Stimulated activated CD4-positive, alpha-beta T cell treated with anti-CD3 and anti-CD28 coated beads, Interleukin-2, amount 100 ng/mL, for 48 hours (primary cell): ENCODE data around the gene ZNF423.

ENCODE experiments used
- DNase-seq, 2 donors: peaks; one replicate each; pipeline ENCODE4 v3.0.0-alpha.2; 2020

The ZNF423 gene

DNA sequence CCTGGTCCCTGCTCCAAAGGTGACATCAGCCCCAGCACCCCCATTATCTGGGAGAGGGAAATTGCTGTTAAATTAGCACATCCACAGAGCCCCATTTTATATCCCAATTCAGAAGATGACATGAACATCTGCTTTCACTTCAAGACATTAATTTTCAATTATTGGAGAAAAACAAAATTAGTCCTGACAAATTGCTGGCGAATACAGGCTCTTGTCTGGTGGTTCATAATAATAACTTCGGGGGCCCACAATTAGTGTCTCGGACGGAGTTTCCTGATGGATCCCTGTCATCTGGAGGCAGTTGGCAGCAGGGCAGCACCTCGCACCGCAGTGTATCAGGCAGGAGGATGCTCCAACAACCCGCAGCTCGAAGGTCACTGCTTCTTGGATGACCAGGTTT, 7.4 kb downstream of the ZNF423 start:
- no peak for DNase-seq

DNA sequence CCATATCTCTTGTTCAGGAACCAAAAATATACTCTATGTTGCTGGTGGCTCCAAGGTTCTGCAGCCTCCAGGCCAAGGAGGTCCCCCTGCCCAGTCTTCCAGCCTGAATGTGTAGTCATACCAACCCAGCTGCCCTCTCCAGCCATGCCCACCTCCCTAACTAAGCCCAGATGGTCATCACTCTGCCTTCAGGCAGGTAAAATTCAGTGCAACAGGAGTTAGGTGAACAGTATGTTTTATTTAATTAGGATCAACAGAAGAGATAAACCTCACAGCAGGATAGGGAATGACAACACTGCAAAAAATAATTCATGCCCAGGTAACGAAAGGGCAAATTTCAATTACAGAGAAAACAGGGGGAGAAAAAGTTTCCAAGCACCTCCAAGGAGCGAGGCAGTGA, 9.1 kb downstream of the ZNF423 start:
- no peak for DNase-seq

DNA sequence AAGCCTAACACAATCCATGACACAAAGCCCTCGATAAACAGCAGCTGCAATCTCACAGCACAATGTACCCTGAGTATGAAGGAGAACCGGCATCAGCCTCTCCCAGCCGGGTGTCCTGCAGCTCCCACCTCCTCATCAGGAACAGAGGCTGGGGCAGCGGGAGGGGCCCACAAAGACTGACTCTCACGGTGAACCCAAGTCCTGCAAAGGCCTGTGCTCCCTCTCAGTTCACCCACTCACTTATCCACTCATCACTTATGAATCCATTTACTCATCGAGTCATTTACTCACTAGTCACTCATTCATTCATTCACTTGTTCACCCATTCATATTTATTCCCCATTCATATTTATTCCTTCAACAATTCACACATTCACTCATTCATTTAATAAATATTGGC, 11.6 kb downstream of the ZNF423 start:
- DNase-seq, result no peak

DNA sequence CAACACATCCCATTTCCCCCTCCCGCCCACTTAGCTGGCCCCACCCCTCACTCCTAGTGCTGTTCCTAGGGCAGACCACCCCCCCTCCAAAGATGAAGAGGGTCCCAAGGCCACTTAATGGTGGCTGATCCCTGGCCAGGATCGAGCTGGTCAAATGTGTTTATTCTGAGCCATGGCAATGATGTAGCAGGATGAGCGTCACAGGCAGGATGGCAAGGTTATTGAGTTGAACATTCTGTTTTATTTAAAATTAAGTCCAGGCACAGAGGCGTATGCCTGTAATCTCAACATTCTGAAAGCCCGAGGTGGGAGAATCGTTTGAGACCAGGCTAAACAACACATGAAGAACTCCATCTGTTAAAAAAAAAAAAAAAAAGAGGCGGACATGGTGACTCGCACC, 12.2 kb downstream of the ZNF423 start:
- DNase-seq, result no peak

DNA sequence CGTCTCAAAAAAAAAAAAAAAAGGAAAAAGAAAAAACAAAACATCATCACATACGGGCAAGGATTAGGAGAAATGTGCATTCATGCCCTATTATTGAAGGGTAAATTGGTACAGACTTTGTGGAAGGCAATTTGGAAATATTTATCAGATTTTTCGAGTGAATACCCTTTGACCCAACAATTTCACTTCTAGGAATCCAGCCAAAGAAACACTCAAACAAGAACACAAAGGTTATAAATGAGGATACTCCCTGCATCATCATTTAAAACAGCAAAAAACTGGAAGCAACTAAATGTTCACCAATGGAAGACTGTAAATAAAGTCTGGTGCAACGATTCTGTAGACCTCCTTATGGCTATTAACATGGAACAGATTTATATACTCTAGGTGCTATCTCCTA, 12.9 kb downstream of the ZNF423 start:
- no peak for DNase-seq

DNA sequence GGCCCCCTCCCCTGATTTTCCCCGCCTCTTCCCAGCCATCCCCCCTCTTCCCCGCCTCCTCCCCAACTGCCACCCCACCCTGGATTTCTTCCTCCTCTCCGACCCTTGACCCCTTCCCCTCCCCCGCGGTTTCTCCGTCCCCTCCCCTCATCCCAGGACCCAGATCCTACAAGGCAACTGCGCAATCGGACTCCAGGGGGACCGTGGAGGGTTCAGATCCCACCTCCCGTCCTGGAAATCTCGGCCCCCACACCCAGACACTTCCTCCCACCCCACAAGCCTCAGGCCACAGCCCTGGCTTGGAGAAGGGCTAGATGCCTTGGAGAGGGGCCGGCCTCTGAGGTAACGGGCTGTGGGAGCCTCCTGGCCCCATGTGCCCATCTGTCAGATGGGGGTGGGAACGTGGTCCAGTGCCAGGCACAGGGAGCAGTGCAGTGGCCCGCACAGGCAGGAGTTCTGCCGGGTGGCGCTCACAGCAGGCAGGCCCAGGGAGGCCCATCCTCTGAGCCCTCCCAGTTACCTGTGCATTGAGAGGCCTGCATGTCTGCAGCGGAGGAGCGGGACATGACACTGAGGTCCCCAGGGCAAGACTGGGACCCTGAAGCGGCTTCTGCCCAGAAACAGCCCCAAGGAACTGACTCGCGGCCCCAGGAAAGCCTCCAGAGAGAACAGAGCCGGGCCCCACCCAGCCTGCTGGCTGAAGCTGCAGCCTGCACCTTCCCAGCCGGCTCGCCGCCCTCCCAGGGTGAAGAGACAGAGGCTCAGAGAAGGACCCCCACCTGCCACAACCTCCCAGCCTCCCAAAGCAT, 16.7 kb downstream of the ZNF423 start:
- no peak for DNase-seq

DNA sequence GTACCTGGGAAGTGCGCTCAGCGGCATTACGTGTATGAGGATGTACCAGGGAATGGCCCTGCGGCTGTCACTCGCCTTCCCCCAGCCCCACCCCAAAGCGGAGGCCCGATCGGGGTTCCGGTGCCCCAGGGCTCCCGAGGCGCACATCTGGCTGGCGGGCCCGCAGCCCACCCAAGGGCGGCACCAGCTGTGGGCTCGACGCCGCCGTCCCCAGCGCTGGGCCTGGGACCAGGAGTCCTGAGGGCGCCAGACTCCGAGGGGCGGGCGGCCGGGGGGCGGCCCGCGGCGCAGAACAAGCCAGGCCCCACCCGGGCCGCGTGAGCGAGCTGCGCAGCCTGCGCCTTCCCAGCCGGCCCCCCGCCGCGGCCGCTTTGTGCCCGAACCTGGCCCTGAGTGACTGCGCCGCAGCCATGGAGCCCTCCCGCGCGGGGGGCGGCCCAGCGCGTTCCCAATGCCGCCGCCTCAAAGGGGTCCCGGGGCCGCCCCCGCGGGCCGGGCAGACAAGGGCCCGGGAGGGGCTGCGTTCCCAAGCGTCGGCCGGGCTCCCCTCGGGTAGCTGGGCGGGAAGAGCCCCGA, 17.4 kb downstream of the ZNF423 start:
- no peak for DNase-seq

DNA sequence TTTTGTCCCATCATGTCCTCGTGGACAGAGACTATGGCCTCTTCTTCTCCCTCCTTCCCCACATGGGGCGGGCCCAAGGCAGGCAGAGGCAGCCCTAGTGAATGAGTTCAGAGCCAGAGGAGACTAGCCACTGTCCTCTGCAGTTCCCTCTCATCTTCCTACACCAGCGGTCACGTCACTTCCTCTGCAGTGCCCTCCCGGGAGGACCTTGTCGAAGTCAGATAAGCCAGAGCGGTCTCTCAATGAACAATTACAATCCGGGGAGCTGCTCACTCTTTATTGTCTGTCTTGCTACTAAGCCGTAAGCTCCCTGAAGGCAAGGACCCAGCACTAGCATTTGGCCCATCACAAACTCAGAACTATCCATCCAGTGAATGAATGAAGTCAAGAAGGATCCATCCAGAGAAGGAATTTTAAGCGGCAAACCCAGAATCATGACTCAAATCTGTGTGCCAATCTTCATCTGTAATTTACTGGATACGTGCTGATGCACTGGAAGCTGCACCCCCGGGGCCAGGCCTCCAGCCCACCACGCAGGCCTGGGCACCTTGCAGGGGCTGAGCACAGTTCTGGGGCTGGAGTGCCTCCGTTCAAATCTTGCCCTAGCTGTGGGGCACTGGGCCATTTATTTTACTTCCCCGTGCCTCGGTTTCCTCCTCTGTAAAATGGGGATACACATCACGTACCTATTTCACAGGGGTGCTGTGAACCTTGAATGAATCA, 18.1 kb downstream of the ZNF423 start:
- DNase-seq, result no peak

DNA sequence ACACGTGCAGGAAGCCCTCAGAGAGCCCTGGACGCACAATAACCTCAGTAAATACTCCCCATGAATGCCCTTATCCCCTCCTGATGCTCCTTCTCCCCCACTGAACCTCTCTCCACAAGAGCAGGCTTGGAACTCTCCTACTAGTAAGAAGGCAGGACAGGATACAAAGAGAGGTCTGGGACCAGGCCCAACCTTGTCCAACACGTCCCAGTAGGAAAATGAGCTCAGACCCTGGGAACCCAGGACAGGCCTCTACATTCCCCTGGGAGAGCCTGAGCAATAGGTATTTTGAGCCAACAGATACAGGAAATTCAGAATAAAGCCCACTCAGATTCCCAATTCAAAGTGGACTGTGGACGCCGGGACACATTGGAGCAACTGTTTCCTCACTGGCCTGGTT, 19.2 kb downstream of the ZNF423 start:
- DNase-seq, result no peak

DNA sequence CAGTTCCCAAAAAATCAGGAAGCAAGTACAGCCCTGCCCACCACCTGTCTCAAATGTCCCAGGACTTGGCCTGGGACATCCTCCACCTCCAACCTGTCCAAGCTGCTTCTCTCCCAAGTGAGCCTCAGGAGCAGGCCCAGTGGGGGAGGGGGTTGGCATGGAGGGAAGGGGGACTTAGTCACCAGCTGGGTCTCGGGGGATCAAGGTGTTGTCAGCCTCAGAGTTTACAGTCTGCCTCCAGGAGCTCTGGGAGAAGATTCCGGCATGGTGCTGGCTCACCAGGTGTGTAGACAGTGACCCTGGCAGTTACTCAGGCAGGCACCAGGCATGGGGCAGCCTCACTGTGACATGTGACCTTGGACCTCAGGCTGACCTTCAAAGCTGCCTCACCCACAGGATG, 19.7 kb downstream of the ZNF423 start:
- DNase-seq, result no peak

DNA sequence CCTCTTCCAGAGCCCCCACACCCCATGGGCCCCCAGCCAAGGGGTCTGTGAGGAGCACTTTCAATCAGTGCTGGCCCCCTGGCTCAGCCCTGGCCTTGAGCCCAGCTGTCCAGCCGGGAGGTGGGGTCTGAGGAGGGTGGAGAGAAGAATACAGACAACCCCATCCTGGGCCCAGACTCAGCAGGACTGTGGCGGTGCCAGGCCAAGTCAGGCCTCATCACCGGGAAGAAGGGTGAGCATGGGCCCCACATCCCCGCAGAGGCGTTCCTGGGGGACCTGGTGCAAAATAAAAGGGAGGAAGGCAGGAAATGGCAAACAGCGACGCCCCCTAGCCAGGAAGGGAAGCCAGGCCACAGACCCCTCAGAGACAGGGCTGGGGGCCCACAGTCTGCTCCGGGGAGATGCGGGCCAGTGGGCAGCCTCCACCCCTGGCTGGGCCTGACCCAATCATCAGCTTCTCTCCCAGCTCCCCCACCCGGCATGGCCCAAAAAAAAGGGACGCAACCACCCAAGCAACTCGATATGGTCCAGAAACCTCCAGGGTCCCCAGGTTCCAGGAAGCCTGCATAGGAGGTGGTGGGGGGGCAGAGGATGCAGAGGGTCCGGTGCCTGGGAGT, 20.6 kb downstream of the ZNF423 start:
- no peak for DNase-seq

DNA sequence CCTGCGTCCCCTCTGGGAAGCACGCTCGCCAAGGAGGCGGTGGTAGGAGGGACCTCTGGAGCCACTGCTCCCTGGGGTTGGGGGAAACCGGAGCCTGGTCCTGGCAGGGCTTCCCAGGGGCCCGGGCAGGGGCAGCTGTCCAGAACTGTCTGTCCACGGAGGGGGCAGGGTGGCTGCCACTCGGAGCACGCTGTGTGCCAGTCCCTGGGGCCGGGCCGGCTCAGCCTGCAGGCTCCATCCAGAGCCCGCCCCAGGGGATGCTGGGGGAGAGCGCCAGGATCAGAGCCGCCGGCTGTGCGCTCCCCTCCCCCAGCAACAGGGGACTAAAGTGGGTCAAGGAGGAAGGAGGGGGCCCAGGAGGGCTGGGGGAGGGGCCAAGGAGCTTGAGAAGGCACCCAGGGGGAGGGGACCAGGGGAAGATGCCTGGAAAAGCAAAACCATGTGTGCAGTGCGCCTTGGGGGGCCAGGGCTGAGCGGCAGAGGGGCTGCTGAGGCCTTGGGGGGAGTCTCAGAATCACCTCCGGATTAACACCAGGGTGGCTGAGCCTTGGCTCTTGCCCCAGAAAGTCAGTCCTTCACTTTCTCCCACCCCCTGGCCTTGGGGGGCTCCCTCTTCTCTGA, 21.3 kb downstream of the ZNF423 start:
- DNase-seq, result no peak

DNA sequence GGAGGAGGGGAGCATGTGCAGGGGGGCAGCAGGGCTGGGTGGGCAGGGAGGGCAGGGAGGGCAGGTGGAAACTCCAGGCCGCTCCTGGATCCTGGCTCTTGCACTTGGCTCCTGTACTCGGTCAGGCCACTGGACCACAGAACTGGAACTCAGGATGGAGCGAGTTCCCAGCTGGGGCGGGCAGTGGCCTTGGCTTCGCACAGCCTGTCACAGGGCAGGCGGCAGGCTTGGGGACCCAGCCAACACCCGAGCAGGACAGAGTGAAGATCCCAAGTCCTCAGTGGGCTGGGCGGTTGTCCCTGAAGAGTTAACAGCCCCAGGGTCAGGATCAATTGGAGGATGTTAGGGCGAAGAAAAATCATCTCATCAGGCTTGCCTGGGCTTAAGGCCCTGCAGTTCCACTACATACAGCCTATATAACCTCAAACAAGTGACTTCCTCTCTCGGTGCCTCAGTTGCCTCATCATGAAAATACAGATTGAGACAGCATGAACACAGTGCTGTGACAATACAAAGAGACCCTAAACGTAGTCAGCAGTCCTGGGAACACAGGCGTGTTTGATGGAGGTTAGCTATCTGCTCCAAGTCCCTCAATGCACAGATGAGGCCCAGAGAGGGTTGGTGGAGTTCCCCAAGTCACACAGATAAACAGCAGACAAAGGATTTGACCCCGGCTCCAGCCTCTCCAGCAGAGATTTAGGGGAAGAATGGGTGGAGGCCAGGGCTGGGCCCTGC, 21.9 kb downstream of the ZNF423 start:
- no peak for DNase-seq

DNA sequence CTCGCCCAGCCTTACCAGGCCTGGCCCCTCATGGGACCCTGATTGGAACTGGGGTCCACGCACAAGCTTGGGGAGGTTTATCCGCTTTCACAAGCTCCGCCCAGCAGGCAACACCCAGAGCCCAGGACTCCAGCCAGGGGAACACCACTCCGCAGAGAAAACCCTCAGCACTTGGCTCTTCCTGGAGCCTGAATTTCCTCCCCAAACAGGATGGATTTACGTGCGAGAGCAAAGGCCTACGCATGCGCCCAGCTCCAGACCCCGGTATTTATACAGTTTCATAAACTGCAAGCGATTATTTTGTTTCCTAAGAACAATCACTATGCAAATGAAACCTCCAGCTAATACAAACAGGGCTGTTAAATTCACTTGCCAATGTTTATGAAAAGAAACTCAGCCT, 22.8 kb downstream of the ZNF423 start:
- no peak for DNase-seq

DNA sequence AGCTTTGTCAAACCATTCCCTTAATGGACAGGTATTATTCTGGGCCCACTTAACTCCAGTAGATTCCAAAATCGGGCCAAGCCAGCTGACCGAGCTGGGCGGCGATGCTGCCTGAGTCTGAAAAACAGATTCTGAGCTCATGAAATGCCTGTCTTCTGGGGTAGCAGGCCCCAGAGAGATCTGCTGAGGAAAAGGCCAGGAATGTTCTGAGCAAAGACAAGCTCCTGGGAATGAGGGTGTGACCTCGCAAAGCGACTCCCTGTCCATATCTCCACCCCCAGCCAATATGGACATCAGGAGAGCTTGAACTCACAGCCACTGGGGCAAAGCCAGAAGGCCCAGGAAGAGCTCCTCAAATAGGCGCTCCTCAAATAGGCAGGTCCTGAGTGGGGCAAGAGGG, 23.7 kb downstream of the ZNF423 start:
- no peak for DNase-seq

DNA sequence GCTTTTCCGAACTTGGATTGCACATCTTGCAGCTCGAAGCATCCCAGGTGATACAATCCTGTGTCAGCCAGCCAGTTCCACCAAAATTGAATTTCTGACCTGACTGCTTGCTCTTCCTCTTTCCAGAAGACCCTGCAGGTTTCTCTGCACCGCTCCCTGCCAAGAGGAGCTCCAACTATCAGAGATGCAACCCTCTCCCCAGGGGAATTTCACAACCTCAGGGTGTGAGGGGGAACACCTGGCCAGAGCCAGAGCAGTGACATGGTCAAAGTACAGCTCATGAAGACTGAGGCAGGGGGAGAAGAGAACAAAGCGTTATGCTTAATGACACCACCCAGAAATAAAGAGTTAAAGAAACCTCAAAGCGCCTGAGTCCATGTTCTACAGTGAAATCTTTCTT, 25.0 kb downstream of the ZNF423 start:
- no peak for DNase-seq

DNA sequence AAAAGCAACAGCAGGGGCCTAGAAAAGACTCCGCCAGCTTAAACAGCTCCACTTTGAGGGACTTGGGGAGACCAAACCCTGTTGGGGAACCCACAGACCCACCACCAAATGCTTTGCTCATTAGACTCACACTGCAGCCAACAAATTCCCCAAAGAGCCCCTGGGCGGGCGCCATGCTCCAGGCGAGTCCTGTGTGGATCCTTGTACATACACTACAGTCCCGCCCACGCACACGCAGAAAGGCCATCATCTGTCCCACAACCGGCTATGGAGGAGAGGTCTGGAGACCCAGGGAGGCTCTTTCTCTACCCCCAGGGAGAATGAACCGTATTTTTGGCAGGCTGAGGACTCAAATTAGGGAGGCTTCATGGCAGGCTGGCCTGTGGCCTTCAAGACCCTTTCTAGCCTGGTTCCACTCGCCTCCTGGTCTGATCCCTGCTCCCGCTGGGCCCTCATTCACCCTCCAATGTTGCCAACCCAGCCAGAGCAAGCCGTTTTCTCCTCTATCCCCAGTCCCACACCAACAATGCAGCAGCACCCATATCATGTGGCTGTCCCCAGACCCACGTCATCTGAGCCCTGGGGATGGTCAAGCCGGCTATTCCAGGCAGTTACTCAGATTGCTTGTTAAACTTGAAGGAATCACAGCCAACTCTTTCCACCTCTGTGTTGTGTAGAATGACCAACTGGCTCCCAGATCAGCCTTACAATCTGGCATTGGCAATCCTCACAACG, 27.2 kb downstream of the ZNF423 start:
- no peak for DNase-seq

DNA sequence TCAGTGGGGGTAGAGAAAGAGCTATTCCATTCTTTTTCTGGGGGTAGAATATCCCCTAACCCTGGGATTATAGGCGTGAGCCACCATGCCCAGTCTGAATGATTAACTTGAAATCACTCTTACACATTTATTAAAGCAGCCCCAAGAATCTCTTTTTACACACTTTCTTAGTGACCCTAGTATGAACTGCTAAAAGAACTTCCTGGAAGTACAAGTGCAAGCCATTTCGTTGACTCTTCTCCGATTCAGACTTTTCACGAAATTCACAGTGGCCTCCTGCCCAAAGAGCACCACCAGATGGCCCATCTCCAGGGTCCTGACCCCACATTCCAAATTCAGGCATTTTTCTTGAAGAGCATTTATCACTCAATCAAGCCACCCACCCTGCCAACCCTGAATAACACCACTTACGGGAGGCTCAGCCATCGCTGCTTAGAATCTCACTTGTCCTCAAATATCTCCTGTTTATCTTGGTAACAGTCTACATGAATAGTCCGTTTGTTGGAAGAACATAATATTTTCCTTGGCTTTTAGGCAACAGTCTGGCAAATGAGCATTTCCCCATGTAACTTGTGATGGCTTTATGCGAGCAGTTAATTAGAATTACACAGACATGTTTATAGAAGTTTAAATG, 28.0 kb downstream of the ZNF423 start:
- DNase-seq, result no peak

DNA sequence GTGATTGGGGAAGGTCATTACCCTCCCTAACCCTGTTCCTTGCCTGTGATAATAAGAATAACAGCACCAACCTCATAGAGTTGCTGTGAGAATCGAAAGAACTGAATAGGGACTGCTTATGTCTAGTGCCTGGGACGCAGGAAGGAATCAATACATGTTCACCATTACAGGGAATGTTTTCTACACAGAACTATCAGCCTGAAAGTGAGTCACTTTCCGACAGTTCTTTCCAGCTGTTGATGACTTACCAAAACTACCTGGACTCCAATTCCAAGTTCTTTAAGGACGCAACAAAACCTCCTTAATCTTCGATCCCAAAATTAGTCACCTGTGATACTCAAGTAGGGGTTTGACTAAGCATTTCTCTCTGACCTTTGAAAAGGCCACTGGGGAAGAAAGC, 29.4 kb downstream of the ZNF423 start:
- DNase-seq, result no peak

DNA sequence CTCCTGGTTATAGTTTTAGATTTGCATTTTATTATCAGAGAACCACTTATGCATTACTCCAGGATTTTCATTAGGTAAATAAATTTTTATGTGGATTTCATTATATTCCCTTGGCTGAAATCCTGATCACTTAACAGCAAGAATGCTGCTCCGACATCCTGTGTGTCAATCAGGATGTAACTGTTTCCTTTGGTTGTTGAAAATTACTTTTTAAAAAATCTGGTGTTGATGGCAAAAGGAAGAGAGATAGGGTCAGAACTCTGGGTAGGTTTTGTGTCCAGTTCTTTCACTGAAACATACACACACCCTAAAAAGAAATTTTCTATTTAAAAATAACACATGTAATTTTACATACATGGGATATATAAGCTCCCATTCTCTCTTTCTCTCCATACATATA, 30.9 kb downstream of the ZNF423 start:
- DNase-seq, result no peak

DNA sequence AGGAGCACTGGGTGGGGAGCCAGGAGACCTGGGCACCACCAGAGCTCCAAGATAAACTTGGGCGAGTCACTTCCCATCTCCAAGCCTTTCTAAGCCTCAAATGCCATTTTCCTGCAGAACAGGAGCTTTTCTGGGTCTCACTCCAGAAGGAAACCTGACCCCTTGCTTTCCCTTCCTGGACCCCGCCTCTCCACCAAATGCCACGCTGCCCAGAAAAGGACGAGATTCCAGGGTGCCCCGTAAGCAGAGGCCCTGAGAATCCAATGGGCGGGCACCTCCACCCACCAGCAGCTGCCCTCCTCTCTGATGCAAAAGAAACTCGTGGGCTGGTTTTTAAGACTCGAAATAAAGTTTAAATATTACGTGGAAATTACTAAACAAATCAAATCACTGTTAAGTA, 31.3 kb downstream of the ZNF423 start:
- no peak for DNase-seq
